ENCODE data around the gene RCOR2. TPM values are rescaled to one million over a fixed set of nuclear protein-coding genes. Genes with fewer than 3 reads are reported as not detected.

Gene RCOR2
- total RNA-seq, 2 experiments from 2014 or later: 0.17 to 0.19 TPM

- DNase-seq: no peak
- no peaks in the 10 kb centered on the region for H3K36me3 Mint-ChIP-seq (ENCODE audit: low read depth)
- CTCF ChIA-PET: no interaction called here
- intact Hi-C loops (cut with micrococcal nuclease): no loop called here
- H3K4me3 Mint-ChIP-seq: peak overlapping the region; percentile 54
- H3K4me1 Mint-ChIP-seq (ENCODE audit: low read depth): peaks cover 13% of the 10 kb centered on the region
- no peaks in the 10 kb centered on the region for H3K9me3 Mint-ChIP-seq
- no peaks in the 10 kb centered on the region for H3K27me3 Mint-ChIP-seq (ENCODE audit: low read depth)
- no peak overlapping the region for H3K27ac Mint-ChIP-seq
These were observed 23.8 kb upstream of the RCOR2 start for GRCh38 chr11:63940786-63941185.

DNA sequence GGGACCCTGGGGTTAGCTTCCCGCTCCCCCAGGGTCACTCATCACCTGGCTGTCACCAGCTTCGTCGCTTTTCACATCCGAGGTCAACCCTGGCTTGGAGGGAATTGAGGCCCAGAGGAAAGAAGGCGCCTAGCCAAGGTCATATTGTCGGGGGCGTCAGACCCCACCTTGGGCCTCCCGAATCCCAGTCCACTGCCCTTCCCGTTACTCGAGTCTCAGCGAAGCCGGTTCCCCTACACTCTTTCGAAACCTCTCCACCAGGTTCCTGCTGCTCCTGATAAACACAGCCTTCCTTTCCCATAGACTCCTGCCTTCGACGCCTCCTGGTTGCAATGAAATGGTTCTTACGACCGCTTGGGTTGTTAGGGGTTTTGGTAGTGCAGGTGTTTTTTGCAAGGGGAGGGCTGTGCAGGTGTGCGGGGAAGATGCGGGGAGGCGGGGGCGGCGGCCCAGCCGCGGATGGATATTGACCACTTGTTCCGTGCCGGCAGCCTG lies 22.5 kb upstream of the RCOR2 start:
- H3K4me1 Mint-ChIP-seq (ENCODE audit: low read depth): peaks cover 13% of the 10 kb centered on the region
- no peaks in the 10 kb centered on the region for H3K27me3 Mint-ChIP-seq (ENCODE audit: low read depth)
- peak overlapping the region; percentile 44 for H3K27ac Mint-ChIP-seq
- no peaks in the 10 kb centered on the region for H3K36me3 Mint-ChIP-seq (ENCODE audit: low read depth)
- intact Hi-C loops (cut with micrococcal nuclease): loop anchor here (2.0 to 5.0 kb wide), 2 partner anchors 73 to 172 kb away; partner anchors contain the start of gene ZFTA
- H3K4me3 Mint-ChIP-seq: peak overlapping the region; percentile 77
- no peak for DNase-seq
- CTCF ChIA-PET: interaction anchor here (2.0 kb wide), 1 partner anchor 102 kb away, joined by 6 read pairs; no protein-coding TSS in a partner anchor
- H3K9me3 Mint-ChIP-seq: no peaks in the 10 kb centered on the region

DNA sequence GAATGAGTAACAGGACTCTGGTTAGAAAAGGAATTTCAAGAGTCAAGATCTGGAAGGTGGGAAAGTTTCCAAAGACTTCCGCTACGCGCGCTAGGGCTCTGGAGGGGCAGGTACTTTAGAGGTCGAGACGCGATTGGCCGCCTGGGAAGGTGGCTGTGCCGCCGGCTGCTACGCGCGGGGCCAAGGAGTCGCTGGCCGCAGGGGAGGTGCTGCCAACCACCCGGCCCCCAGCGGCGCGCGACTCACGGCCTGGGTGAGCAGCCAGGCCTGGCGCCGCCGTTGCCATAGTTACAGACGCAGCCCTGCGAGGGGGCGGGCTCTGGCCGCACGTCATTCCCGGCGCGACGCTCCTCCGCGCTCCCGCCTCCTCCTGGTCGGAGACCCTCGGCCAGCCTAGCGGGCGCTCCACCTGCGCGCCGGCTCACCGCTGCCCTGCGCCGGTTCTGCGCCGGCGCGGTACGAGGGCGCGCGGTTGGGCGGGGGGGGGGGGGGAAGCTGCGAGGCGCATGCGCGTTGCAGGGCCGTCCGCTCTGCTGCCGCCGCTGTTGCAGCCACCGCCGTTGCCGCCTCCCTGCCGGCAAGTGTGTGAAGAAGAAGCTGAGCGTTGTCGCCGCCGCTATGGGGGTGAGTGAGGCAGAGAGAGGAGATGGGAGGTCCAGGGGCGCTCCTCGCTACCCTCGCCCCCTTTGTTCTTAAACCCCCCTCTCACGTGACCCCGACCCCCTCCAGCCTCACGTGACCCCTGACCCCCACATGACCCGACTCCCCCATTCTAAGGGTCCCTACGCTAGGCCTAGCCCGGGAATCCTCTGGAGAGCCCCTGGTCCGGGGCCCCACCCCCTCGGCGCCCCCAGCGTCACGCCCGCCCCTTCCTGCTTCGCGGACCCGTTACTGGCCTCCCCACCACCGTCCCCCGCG lies 21.8 kb upstream of the RCOR2 start, which contains the start of gene NAA40:
Gene NAA40 (plus strand): TSS at position 524 of the 918 bp plus-strand sequence. CDS start 95 bp downstream, at position 619.
- CTCF ChIA-PET: interaction anchor here (0.8 to 2.0 kb wide), 2 partner anchors 7 to 102 kb away, joined by 3 to 6 read pairs; no protein-coding TSS in a partner anchor
- Mint-ChIP-seq H3K27me3 (ENCODE audit: low read depth) (no peaks in the 10 kb centered on the region), H3K27ac (peak within 1 kb of the TSS; percentile 52), H3K9me3 (no peaks in the 10 kb centered on the region), H3K36me3 (ENCODE audit: low read depth) (no peaks in the 10 kb centered on the region), H3K4me3 (peak within 1 kb of the TSS; percentile 77), H3K4me1 (ENCODE audit: low read depth) (peaks cover 13% of the 10 kb centered on the region)
- intact Hi-C loops (cut with micrococcal nuclease): loop anchor here (1.0 to 5.0 kb wide), 5 partner anchors 21 to 171 kb away; partner anchors contain the start of genes COX8A, RCOR2 and ZFTA
- peak; percentile 90 for DNase-seq

- CTCF ChIA-PET: interaction anchor here (0.6 to 2.0 kb wide), 4 partner anchors 8 to 267 kb away, joined by 3 to 6 read pairs (median 3); no protein-coding TSS in a partner anchor
- Mint-ChIP-seq H3K4me3 (peak overlapping the region; percentile 77), H3K4me1 (ENCODE audit: low read depth) (peaks cover 13% of the 10 kb centered on the region), H3K27ac (peak overlapping the region; percentile 52), H3K27me3 (ENCODE audit: low read depth) (no peaks in the 10 kb centered on the region), H3K36me3 (ENCODE audit: low read depth) (no peaks in the 10 kb centered on the region), H3K9me3 (no peaks in the 10 kb centered on the region)
- intact Hi-C loops (cut with micrococcal nuclease): loop anchor here (1.0 to 5.0 kb wide), 5 partner anchors 21 to 171 kb away; partner anchors contain the start of genes COX8A, RCOR2 and ZFTA
- peak; percentile 16 for DNase-seq
These were observed 20.9 kb upstream of the RCOR2 start for GRCh38 chr11:63937713-63938478.

GRCh38 chr11:63933459-63933858 lies 16.5 kb upstream of the RCOR2 start:
- intact Hi-C loops (cut with micrococcal nuclease): no loop called here
- Mint-ChIP-seq H3K4me3 (no peak overlapping the region), H3K9me3 (no peaks in the 10 kb centered on the region), H3K4me1 (ENCODE audit: low read depth) (peaks cover 3% of the 10 kb centered on the region), H3K27ac (no peak overlapping the region), H3K27me3 (ENCODE audit: low read depth) (no peaks in the 10 kb centered on the region), H3K36me3 (ENCODE audit: low read depth) (no peaks in the 10 kb centered on the region)
- no peak for DNase-seq
- CTCF ChIA-PET: interaction anchor here (1.4 to 2.7 kb wide), 2 partner anchors 13 to 96 kb away, joined by 5 to 16 read pairs; no protein-coding TSS in a partner anchor

GRCh38 chr11:63931876-63932275 lies 14.9 kb upstream of the RCOR2 start:
- no peaks in the 10 kb centered on the region for H3K36me3 Mint-ChIP-seq (ENCODE audit: low read depth)
- H3K27me3 Mint-ChIP-seq (ENCODE audit: low read depth): no peaks in the 10 kb centered on the region
- CTCF ChIA-PET: no interaction called here
- H3K4me3 Mint-ChIP-seq: no peak overlapping the region
- no peaks in the 10 kb centered on the region for H3K9me3 Mint-ChIP-seq
- H3K27ac Mint-ChIP-seq: no peak overlapping the region
- no peaks in the 10 kb centered on the region for H3K4me1 Mint-ChIP-seq (ENCODE audit: low read depth)
- no peak for DNase-seq
- intact Hi-C loops (cut with micrococcal nuclease): no loop called here

DNA sequence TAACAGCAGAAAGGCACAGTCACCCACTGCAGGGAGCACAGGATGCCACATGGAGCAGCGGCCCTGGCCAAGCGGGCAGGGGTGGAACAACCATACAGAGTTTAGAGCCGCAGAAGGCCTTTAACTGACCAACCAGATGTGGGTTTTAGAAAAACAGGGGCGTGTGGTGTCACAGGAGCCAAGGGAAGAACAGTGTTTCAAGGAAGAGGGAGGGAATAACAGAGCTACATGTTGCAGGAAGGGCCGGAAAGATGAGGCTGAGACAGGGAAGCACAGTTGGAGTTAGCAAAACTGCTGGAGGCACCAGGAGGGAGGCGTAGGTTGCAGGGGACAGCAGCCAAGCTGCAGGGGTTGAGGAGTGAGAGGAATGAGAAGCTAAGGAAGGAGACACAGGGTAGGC lies 14.1 kb upstream of the RCOR2 start:
- intact Hi-C loops (cut with micrococcal nuclease): no loop called here
- no peaks in the 10 kb centered on the region for H3K27me3 Mint-ChIP-seq (ENCODE audit: low read depth)
- H3K4me3 Mint-ChIP-seq: no peak overlapping the region
- no peak overlapping the region for H3K27ac Mint-ChIP-seq
- DNase-seq: no peak
- no peaks in the 10 kb centered on the region for H3K4me1 Mint-ChIP-seq (ENCODE audit: low read depth)
- no peaks in the 10 kb centered on the region for H3K9me3 Mint-ChIP-seq
- CTCF ChIA-PET: no interaction called here
- H3K36me3 Mint-ChIP-seq (ENCODE audit: low read depth): no peaks in the 10 kb centered on the region

DNA sequence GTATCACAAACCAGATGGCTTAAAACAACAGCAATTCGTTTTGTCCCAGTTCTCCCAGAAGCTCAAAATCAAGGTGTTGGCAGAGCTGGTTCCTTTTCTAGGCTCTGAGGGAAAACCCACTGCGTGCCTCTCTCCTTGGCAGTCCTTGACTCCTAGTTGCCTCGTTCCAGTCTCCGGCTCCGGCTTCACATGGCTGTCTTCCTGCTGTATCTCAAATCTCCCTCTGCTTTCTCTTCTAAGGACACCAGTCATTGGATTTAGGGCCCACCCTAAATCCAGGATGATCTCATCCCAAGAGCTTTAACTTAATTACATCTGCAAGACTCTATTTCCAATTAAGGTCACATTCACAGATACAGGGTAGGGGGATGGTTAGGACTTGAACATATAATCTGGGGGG lies 12.7 kb upstream of the RCOR2 start:
- intact Hi-C loops (cut with micrococcal nuclease): no loop called here
- CTCF ChIA-PET: interaction anchor here (0.7 kb wide), 1 partner anchor 92 kb away, joined by 4 read pairs; no protein-coding TSS in a partner anchor
- no peaks in the 10 kb centered on the region for H3K9me3 Mint-ChIP-seq
- no peaks in the 10 kb centered on the region for H3K4me1 Mint-ChIP-seq (ENCODE audit: low read depth)
- no peak overlapping the region for H3K4me3 Mint-ChIP-seq
- no peak overlapping the region for H3K27ac Mint-ChIP-seq
- no peaks in the 10 kb centered on the region for H3K27me3 Mint-ChIP-seq (ENCODE audit: low read depth)
- no peak for DNase-seq
- no peaks in the 10 kb centered on the region for H3K36me3 Mint-ChIP-seq (ENCODE audit: low read depth)

- Mint-ChIP-seq H3K27me3 (ENCODE audit: low read depth) (no peaks in the 10 kb centered on the region), H3K9me3 (no peaks in the 10 kb centered on the region), H3K36me3 (ENCODE audit: low read depth) (no peaks in the 10 kb centered on the region), H3K4me1 (ENCODE audit: low read depth) (peaks cover 6% of the 10 kb centered on the region), H3K27ac (no peak overlapping the region), H3K4me3 (no peak overlapping the region)
- DNase-seq: no peak
- intact Hi-C loops (cut with micrococcal nuclease): no loop called here
- CTCF ChIA-PET: interaction anchor here (1.4 kb wide), 1 partner anchor 85 kb away, joined by 3 read pairs; the partner anchor contains the start of gene MARK2
These were observed 6.4 kb upstream of the RCOR2 start for GRCh38 chr11:63923319-63923718.

- H3K4me3 Mint-ChIP-seq: no peak overlapping the region
- no peak overlapping the region for H3K27ac Mint-ChIP-seq
- intact Hi-C loops (cut with micrococcal nuclease): no loop called here
- no peaks in the 10 kb centered on the region for H3K9me3 Mint-ChIP-seq
- peaks cover 6% of the 10 kb centered on the region for H3K4me1 Mint-ChIP-seq (ENCODE audit: low read depth)
- H3K36me3 Mint-ChIP-seq (ENCODE audit: low read depth): no peaks in the 10 kb centered on the region
- CTCF ChIA-PET: interaction anchor here (1.4 to 4.1 kb wide), 2 partner anchors 84 to 86 kb away, joined by 3 to 30 read pairs; partner anchors contain the start of gene MARK2
- no peak for DNase-seq
- no peaks in the 10 kb centered on the region for H3K27me3 Mint-ChIP-seq (ENCODE audit: low read depth)
These were observed 5.8 kb upstream of the RCOR2 start for GRCh38 chr11:63922673-63923192.

DNA sequence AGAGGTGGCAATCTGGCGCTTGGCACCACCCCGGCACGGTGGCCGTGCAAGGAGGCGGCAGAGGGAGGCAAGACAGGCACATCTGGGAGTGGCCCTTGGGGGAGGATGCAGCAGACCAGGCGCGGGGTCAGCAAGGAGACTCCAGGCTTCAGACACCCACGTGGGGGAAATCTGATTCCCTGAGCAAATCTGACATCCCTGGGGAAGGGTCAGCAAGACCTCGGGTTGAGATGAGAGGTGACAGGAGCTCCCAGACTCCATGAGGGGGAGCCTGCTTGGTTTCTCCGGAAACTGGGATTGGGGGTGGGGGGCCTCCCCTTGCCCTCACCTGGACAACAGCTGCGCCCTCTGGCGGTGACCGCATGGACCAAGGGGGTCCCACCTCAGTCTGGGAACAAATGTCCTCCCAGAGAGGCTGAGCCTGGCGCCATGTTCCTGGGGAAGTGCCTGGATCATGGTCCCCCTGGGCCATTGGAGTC lies 4.0 kb upstream of the RCOR2 start:
- peaks cover 13% of the 10 kb centered on the region for H3K4me1 Mint-ChIP-seq (ENCODE audit: low read depth)
- DNase-seq: peak; percentile 55
- no peaks in the 10 kb centered on the region for H3K27me3 Mint-ChIP-seq (ENCODE audit: low read depth)
- no peak overlapping the region for H3K27ac Mint-ChIP-seq
- H3K9me3 Mint-ChIP-seq: no peaks in the 10 kb centered on the region
- no peak overlapping the region for H3K4me3 Mint-ChIP-seq
- H3K36me3 Mint-ChIP-seq (ENCODE audit: low read depth): no peaks in the 10 kb centered on the region
- CTCF ChIA-PET: interaction anchor here (0.6 to 4.1 kb wide), 9 partner anchors 12 to 146 kb away, joined by 3 to 30 read pairs (median 3); partner anchors contain the start of gene MARK2
- intact Hi-C loops (cut with micrococcal nuclease): loop anchor here (1.0 kb wide), 1 partner anchor 84 kb away; no protein-coding TSS in a partner anchor

Data from activated naive CD4-positive, alpha-beta T cell treated with anti-CD3 and anti-CD28 coated beads for 36 hours (primary cell).